Right kidney (tissue), 1 donor: ENCODE results near the gene PCK1.

ENCODE experiments used
- DNase-seq: peaks from one replicate; pipeline ENCODE4 v3.0.0-alpha.2; 2016

The PCK1 gene

GRCh38 chr20:57535297-57535696, 25.6 kb upstream of the PCK1 start:
- no peak for DNase-seq

GRCh38 chr20:57536120-57536708, 24.7 kb upstream of the PCK1 start:
- DNase-seq: no peak

GRCh38 chr20:57536771-57537724, 23.9 kb upstream of the PCK1 start:
- no peak for DNase-seq

GRCh38 chr20:57537822-57538221, 23.1 kb upstream of the PCK1 start:
- no peak for DNase-seq

- no peak for DNase-seq
These were observed 21.0 kb upstream of the PCK1 start for GRCh38 chr20:57539889-57540288.

GRCh38 chr20:57540890-57541580, 19.9 kb upstream of the PCK1 start:
- DNase-seq: no peak

- DNase-seq: no peak
These were observed 17.2 kb upstream of the PCK1 start for GRCh38 chr20:57543754-57544153.

- DNase-seq: no peak
These were observed 15.9 kb upstream of the PCK1 start for GRCh38 chr20:57544838-57545564.

GRCh38 chr20:57545927-57546662, 14.8 kb upstream of the PCK1 start:
- no peak for DNase-seq

- DNase-seq: no peak
These were observed 13.8 kb upstream of the PCK1 start for GRCh38 chr20:57546956-57547649.

- DNase-seq: no peak
These were observed 12.5 kb upstream of the PCK1 start for GRCh38 chr20:57548177-57549058.

GRCh38 chr20:57552471-57552870, 8.4 kb upstream of the PCK1 start:
- no peak for DNase-seq

GRCh38 chr20:57553376-57554018, 7.4 kb upstream of the PCK1 start:
- DNase-seq: no peak

- no peak for DNase-seq
These were observed 5.3 kb upstream of the PCK1 start for GRCh38 chr20:57555457-57556184.

GRCh38 chr20:57556980-57557274, 4.0 kb upstream of the PCK1 start:
- DNase-seq: no peak

GRCh38 chr20:57557926-57558613, 2.8 kb upstream of the PCK1 start:
- no peak for DNase-seq

GRCh38 chr20:57558614-57559288, 2.2 kb upstream of the PCK1 start:
- no peak for DNase-seq

- no peak for DNase-seq
These were observed 1.6 kb upstream of the PCK1 start for GRCh38 chr20:57559289-57559634.
